Bronchial epithelial cell (primary cell): ENCODE results near the gene CA10. TPM values are rescaled to one million over a fixed set of nuclear protein-coding genes. Genes with fewer than 3 reads are reported as not detected.

Source experiments
- DNase-seq: peaks from one replicate; pipeline ENCODE4 v3.0.0-alpha.2; 2010; ENCODE audit warnings: low read depth
- FAIRE-seq: peaks from 2 replicates; lab custom pipeline; 2011; peaks lifted over from hg19 to GRCh38; lab: Jason Lieb, UNC
- H3K27me3 ChIP-seq: 2 replicates; pipeline ENCODE4 v1.5.1; 2011; ENCODE audit warnings: low read length; ENCODE audit not compliant: control insufficient read depth, insufficient read depth
- H3K36me3 ChIP-seq: 2 replicates; pipeline ENCODE4 v1.5.1; 2011; ENCODE audit warnings: low read length; ENCODE audit not compliant: control insufficient read depth, insufficient read depth
- H3K4me3 ChIP-seq: 2 replicates; pipeline ENCODE4 v1.5.1; 2011; ENCODE audit warnings: mild to moderate bottlenecking, low read depth, low read length, control low read depth
- CTCF ChIP-seq: IDR thresholded peaks from 2 replicates; pipeline ENCODE4 v1.5.1; 2011; ENCODE audit warnings: mild to moderate bottlenecking, moderate library complexity, low read length, control low read depth, inconsistent platforms; ENCODE audit not compliant: insufficient read depth, severe bottlenecking
- total RNA-seq: library from RNA; depleted of rRNA; stranded (reverse); fragments of >200 nt; gene quantifications from 2 replicates; pipeline ENCODE4 v1.2.1, GENCODE V29; 2014

The CA10 gene
- total RNA-seq, 1 donor from 2014 or later: not detected

- DNase-seq: no peak
- FAIRE-seq: no peak
- Histone ChIP-seq H3K27me3 (no peaks in the 10 kb centered on the region), H3K36me3 (no peaks in the 10 kb centered on the region), H3K4me3 (no peak overlapping the region)
- no peak for TF ChIP-seq CTCF
Measured at GRCh38 chr17:51778842-51779241, 379.7 kb downstream of the CA10 start.

GRCh38 chr17:51770027-51770759 lies 388.3 kb downstream of the CA10 start:
- DNase-seq: peak; percentile 37

GRCh38 chr17:51769231-51769630 lies 389.3 kb downstream of the CA10 start:
- FAIRE-seq: no peak
- no peak for TF ChIP-seq CTCF
- H3K36me3 ChIP-seq: no peaks in the 10 kb centered on the region
- no peaks in the 10 kb centered on the region for H3K27me3 ChIP-seq
- no peak overlapping the region for H3K4me3 ChIP-seq
- no peak for DNase-seq

More at GRCh38 chr17:51770027-51770759, 388.3 kb downstream of the CA10 start:
- no peak for TF ChIP-seq CTCF
- H3K36me3 ChIP-seq: no peaks in the 10 kb centered on the region
- no peaks in the 10 kb centered on the region for H3K27me3 ChIP-seq
- FAIRE-seq: no peak
- H3K4me3 ChIP-seq: no peak overlapping the region

GRCh38 chr17:51768706-51769105 lies 389.8 kb downstream of the CA10 start:
- H3K27me3 ChIP-seq: no peaks in the 10 kb centered on the region
- DNase-seq (no peak), FAIRE-seq (no peak)
- H3K4me3 ChIP-seq: no peak overlapping the region
- no peak for TF ChIP-seq CTCF
- H3K36me3 ChIP-seq: no peaks in the 10 kb centered on the region

GRCh38 chr17:51767287-51767686 lies 391.2 kb downstream of the CA10 start:
- no peaks in the 10 kb centered on the region for H3K27me3 ChIP-seq
- DNase-seq (no peak), FAIRE-seq (no peak)
- H3K4me3 ChIP-seq: no peak overlapping the region
- TF ChIP-seq CTCF: no peak
- H3K36me3 ChIP-seq: no peaks in the 10 kb centered on the region
